ENCODE measurements around the gene POLA1.

Gene POLA1

GRCh38 chrX:24696294-24696693 is 2.6 kb downstream of the POLA1 start:
- no peak for ATAC-seq
- DNase-seq, result no peak

DNA sequence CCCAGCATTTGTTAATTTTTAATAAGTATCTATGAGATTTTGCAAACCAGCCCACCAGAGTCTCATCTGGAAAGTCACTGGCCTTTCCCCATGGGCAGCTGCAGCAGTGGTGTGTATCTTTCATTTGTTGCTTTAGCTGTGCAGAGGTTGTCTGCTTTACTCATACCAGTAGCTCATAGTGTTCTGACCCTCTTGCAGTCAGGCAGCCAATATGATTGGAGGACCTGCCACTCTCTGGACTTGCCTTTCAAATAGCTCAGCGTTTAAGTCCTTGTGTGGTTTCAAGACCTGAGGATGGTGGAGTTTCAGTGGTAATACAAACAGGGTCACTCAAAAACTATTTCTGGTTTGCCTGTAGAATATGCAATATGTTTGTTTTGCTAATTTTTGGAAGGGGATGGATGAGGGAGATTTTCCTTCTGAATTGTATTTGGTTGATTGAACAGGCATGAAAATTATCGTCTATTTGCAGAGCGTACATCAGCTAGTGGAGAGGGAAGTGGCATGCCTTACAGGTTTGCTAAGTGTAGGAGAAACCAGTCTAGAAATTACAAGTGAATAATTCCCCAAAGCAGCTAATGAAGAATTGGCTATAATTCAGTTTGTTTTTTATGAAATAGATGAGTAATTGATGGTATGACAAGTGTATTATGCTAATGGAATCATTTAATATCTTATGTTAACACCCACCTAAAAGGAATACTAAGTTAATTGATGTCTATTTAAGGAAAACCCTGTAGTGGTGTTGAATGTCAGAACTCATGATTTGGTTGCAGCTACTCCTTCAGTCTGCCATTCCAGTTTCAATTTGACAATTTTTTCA is 8.9 kb downstream of the POLA1 start:
- ATAC-seq (no peak), DNase-seq (no peak)

DNA sequence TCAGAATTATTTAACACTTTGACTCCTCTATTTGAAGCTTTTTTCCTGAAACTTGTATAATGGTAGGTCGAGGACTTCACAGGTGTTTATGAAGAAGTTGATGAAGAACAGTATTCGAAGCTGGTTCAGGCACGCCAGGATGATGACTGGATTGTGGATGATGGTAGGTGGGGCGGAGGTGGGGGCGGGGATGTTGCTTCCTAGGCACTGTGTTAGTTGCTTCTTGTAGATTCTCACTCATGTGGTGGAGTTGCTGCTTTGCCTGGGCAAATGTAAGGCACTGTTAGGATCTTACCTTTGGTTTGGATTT is 9.4 kb downstream of the POLA1 start:
- no peak for DNase-seq
- ATAC-seq, result no peak

- ATAC-seq (no peak), DNase-seq (no peak)
Measured at GRCh38 chrX:24718771-24719170, 25.1 kb downstream of the POLA1 start.

- DNase-seq (no peak), ATAC-seq (no peak)
Measured at GRCh38 chrX:24720036-24720435, 26.3 kb downstream of the POLA1 start.

- DNase-seq, result no peak
- ATAC-seq, result no peak
Measured at GRCh38 chrX:24728530-24728929, 34.8 kb downstream of the POLA1 start.

- ATAC-seq, result no peak
Measured at GRCh38 chrX:24732766-24733500, 39.2 kb downstream of the POLA1 start.

GRCh38 chrX:24741330-24741729 is 47.6 kb downstream of the POLA1 start:
- DNase-seq, result no peak
- no peak for ATAC-seq

More at GRCh38 chrX:24732766-24733500, 39.2 kb downstream of the POLA1 start:
- DNase-seq, result no peak

GRCh38 chrX:24748196-24748595 is 54.5 kb downstream of the POLA1 start:
- no peak for ATAC-seq
- DNase-seq, result no peak

DNA sequence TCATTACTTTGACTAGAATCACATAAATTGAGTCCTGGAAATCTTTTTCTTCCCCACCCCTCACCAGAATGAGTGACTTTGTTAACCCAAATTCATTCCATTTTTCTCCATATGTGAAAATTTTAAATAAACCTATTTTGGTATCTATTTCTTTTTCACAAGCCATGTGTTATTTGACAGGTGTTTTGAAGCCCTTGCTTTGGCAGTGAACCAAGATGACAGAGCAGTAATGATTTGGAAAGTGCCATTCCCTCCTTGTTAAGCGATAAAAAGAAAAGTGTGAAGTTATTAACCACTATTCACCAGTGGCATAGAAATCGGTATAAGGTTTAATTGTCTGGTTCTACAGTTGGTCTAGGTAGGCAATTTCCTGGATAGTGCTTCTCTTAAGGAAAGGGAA is 66.1 kb downstream of the POLA1 start:
- DNase-seq (no peak), ATAC-seq (no peak)

DNA sequence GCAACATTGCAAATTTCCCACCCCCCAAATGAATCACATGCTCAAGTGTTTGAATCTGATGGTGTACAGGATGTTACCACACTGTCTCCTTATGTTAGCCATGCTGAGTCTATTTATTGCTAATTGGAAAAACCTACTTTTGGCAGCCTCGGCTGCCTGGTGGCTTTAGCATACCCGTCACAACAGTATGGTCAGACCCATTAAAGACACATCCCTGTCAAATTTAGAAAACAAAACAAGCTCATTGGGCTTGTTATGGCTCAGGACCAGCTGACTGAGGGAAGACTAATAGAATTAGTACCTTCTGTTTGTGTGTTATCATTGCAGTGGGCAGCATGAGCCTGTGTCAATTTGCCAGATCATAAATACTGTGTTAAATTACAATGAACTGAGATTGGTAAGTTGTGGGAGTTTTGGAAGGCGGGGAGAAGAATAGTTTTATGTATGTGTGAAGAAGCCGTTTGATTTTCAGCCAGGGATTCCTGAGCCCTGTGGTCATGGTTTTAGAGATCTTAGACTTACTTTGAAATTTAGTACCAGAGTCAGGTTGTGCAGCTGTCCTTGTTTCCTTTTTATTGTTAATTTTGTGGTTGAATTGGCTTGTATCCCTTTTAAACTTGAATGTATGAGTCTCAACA is 66.8 kb downstream of the POLA1 start:
- ATAC-seq, result no peak
- no peak for DNase-seq

DNA sequence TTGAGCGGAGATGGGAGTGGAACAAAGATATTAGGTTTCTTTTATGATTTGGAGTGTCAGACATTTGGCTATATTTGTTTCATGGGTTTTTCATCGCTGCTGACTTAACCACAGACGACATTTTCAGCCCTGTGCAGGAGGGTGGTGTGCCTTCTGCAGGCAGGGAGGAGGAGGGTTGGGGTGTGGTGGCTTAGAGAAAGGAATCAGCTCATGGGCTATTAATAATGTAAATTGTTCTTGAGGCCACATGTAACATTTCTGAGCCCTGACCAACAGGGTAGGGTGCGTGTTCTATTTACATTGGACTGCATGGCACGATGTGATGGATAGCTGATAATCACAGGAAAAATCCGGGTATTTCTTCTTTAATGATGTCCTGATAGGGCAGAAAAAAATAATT is 67.6 kb downstream of the POLA1 start:
- DNase-seq, result no peak
- ATAC-seq, result no peak

DNA sequence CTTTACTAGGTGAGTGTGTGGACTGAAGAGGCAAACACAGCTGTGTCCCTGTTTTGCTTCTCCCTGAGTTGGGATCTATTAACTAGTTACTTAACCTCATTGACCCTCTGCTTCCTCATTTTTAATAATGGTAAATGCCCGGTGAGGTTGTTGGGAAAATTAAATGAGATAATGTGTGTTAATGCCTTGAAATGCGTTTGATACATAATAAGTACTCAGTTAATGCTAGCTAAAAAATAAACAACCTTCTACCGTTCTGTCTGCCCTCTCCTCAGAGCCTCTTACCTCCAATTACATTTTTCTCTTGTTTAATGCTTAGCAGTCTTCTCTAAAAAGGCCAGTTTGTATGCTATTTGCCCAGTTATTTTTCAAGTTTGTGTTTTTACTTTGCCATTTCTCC is 70.3 kb downstream of the POLA1 start:
- ATAC-seq (no peak), DNase-seq (no peak)

GRCh38 chrX:24767557-24767956 is 73.8 kb downstream of the POLA1 start:
- DNase-seq, result no peak
- no peak for ATAC-seq

- no peak for DNase-seq
- no peak for ATAC-seq
Measured at GRCh38 chrX:24768556-24768955, 74.8 kb downstream of the POLA1 start.

DNA sequence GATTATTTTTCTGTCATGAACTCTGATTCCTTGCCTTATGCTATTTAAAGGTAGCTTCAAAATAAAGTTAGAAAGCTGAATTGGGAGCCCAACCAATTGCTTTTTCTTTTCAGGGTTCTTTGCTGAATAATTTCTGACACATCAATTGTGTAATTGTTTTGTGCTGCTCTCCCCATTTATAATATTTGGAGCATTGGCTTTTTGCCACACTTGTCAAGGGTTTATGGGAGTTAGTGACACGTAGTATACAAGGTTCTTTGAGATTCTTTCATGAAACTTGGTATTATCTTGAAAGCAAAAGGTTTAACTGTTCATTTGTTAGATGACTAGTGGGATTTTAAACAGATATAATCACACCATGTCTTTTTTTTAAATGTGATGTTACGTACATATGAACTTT is 80.9 kb downstream of the POLA1 start:
- DNase-seq (no peak), ATAC-seq (no peak)

DNA sequence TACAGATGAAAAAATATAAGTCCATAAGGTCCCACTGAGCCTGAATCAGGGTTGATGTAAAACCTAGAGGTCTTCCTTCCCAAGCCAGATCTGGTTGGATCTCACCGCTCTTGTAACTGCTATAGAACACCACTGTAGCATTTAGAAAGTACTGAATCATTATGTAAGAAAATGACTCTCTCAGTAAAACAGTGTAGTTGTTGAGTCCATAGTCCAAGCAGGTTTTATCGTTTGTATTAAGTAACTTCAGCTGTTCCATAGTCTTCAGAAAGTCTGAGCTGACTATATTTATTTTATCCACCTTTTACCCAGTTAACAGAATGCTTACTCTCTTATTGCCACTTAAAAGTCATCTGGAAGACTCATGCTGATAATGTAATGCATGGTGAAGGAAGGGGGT is 82.2 kb downstream of the POLA1 start:
- no peak for DNase-seq
- ATAC-seq, result no peak

GRCh38 chrX:24777660-24778059 is 83.9 kb downstream of the POLA1 start:
- ATAC-seq (no peak), DNase-seq (no peak)

DNA sequence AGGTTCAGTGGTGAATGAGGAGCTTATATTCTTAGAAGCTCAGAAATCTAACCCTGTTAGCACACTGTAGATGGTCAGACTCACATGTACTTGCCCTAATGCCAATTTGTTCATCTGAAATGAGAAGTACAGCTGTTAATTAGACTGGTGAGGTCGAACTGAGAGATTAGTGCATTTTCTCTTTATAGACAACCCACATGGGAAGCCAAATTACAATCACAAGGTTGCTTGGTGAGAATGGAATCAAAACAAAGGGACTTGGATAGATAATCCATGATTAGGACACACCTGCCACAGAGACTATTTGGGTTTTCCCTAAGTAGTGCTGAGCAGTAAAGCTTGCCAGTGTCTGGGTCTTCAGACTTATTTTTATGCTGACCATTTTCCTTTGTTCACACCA is 88.3 kb downstream of the POLA1 start:
- ATAC-seq (no peak), DNase-seq (no peak)

DNA sequence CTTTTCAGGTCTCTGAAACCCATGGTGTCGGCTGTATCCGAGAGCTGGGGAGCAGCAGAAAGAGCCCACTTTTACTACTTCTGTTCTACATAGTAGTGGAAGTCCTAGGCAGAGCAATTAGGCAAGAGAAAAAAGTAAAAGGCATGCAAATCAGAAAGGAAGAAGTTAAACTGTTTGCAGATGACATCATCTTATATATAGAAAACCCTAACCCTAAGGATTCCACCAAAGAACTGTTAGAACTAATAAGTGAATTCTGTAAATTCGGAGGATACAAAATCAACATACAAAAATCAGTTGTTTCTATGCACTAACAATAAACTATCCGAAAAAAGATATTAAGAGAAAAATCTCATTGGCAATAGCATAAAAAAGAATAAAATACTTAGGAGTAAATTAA is 95.3 kb downstream of the POLA1 start:
- ATAC-seq, result no peak
- DNase-seq, result no peak

- ATAC-seq, result no peak
- no peak for DNase-seq
Measured at GRCh38 chrX:24790166-24790565, 96.4 kb downstream of the POLA1 start.

- ATAC-seq, result no peak
- no peak for DNase-seq
Measured at GRCh38 chrX:24796204-24796603, 102.5 kb downstream of the POLA1 start.

GRCh38 chrX:24799078-24799477 is 105.4 kb downstream of the POLA1 start:
- ATAC-seq, result no peak
- no peak for DNase-seq

GRCh38 chrX:24799565-24799964 is 105.8 kb downstream of the POLA1 start:
- no peak for DNase-seq

More at GRCh38 chrX:24799565-24799964, 105.8 kb downstream of the POLA1 start:
- ATAC-seq, result no peak
